Transverse colon (tissue), 4 donors: ENCODE results near the gene CARF.

Experiments
- EP300 ChIP-seq: sonication (generic); formaldehyde crosslinking; IDR thresholded peaks from one replicate; pipeline ENCODE4 v1.6.1; 2017; ENCODE audit warnings: antibody characterized with exemption, low read depth
- POLR2A ChIP-seq: fragments of 450-650 bp; IDR thresholded peaks from one replicate; pipeline ENCODE4 v1.6.1; 2016; ENCODE audit warnings: antibody characterized with exemption, mild to moderate bottlenecking, moderate library complexity
- POLR2AphosphoS5 ChIP-seq, 3 donors: sonication (generic); formaldehyde crosslinking; IDR thresholded peaks; one replicate each; pipeline ENCODE4 v1.6.1; 2016; ENCODE audit warnings: antibody characterized with exemption in 3 of 3
- TF ChIP-seq, protein P1 (sequence below), 5 experiments: fragments of 200-600 bp in 3 of 5; fragments of 450-650 bp in 2 of 5; sonication (generic) in 3 of 5; IDR thresholded peaks; 1 replicate in 2 of 5; 2 replicates in 3 of 5; pipeline ENCODE4 v1.5.1; 2016 to 2017; ENCODE audit warnings: antibody characterized with exemption in 5 of 5, inconsistent platforms in 3 of 5, mild to moderate bottlenecking in 2 of 5, moderate library complexity in 1 of 5

DNA sequence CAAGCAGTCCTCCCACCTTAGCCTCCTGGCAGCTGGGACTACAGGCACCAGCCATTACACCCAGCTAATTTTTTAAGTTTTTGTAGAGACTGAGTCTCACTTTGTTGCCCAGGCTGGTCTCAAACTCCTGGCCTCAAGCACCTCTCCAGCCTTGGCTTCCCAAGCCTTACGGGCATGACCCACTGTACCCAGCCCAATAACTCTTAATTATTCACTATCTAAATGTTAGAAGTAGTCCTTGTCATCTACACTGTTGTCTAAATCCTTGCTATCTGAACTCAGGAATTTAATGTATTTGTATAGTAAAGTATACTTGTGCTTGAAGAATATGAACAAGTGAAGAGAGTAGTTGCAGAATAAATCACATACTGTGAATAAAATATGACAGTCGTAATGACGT lies 64.7 kb downstream of the CARF start:
- TF ChIP-seq, protein P1, sequence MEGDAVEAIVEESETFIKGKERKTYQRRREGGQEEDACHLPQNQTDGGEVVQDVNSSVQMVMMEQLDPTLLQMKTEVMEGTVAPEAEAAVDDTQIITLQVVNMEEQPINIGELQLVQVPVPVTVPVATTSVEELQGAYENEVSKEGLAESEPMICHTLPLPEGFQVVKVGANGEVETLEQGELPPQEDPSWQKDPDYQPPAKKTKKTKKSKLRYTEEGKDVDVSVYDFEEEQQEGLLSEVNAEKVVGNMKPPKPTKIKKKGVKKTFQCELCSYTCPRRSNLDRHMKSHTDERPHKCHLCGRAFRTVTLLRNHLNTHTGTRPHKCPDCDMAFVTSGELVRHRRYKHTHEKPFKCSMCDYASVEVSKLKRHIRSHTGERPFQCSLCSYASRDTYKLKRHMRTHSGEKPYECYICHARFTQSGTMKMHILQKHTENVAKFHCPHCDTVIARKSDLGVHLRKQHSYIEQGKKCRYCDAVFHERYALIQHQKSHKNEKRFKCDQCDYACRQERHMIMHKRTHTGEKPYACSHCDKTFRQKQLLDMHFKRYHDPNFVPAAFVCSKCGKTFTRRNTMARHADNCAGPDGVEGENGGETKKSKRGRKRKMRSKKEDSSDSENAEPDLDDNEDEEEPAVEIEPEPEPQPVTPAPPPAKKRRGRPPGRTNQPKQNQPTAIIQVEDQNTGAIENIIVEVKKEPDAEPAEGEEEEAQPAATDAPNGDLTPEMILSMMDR (IDR thresholded peaks at IDR 0.05): no peak
- TF ChIP-seq POLR2A (no peak), POLR2AphosphoS5 (IDR thresholded peaks at IDR 0.05) (no peak), EP300 (no peak)
